Glutamatergic neuron (in vitro differentiated cells): ENCODE data around the gene STX2. TPM values are rescaled to one million over a fixed set of nuclear protein-coding genes. Genes with fewer than 3 reads are reported as not detected.
A peak's percentile ranks its signal among the peaks of the same experiment; 100 is the strongest.

Experiments
- DNase-seq: peaks from one replicate; pipeline ENCODE4 v3.0.0; 2022
- H3K27ac Mint-ChIP-seq: one replicate; pipeline ENCODE4 v1.8.0; 2020; ENCODE audit warnings: mild to moderate bottlenecking, mixed read lengths, inconsistent platforms; ENCODE audit not compliant: unreplicated experiment
- H3K27me3 Mint-ChIP-seq: one replicate; pipeline ENCODE4 v1.8.0; 2020; ENCODE audit warnings: mild to moderate bottlenecking, moderate library complexity, mixed read lengths, inconsistent platforms; ENCODE audit not compliant: unreplicated experiment
- H3K36me3 Mint-ChIP-seq: one replicate; pipeline ENCODE4 v1.8.0; 2020; ENCODE audit warnings: mild to moderate bottlenecking, mixed read lengths, inconsistent platforms; ENCODE audit not compliant: unreplicated experiment
- H3K4me1 Mint-ChIP-seq: one replicate; pipeline ENCODE4 v1.8.0; 2020; ENCODE audit warnings: mild to moderate bottlenecking, low read depth, mixed read lengths, inconsistent platforms; ENCODE audit not compliant: unreplicated experiment
- H3K4me3 Mint-ChIP-seq: one replicate; pipeline ENCODE4 v1.8.0; 2020; ENCODE audit warnings: mild to moderate bottlenecking, mixed read lengths, inconsistent platforms; ENCODE audit not compliant: unreplicated experiment
- H3K9me3 Mint-ChIP-seq: one replicate; pipeline ENCODE4 v1.8.0; 2020; ENCODE audit warnings: mild to moderate bottlenecking, moderate library complexity, mixed read lengths, inconsistent platforms; ENCODE audit not compliant: unreplicated experiment
- total RNA-seq: library from RNA; stranded (reverse); fragmentation: NEBNext Ultra II Directional; extraction: Animal tissue kit (Norgen Biotek cat#: 25700); gene quantifications from one replicate; pipeline ENCODE4 v1.2.1, GENCODE V29; 2021; ENCODE audit not compliant: unreplicated experiment
- TF ChIP-seq, protein P1 (sequence below): fragments of 200-600 bp; sonication (generic); IDR thresholded peaks from one replicate; pipeline ENCODE4 v1.5.0; 2021; ENCODE audit not compliant: partially characterized antibody, unreplicated experiment

Gene STX2
- total RNA-seq, 1 donor from 2014 or later = 76.5 TPM

GRCh38 chr12:130780325-130780724 lies 58.7 kb downstream of the STX2 start:
- Mint-ChIP-seq H3K27me3 (peaks cover 23% of the 10 kb centered on the region), H3K9me3 (peaks cover 15% of the 10 kb centered on the region), H3K4me3 (no peak overlapping the region), H3K4me1 (peaks cover 15% of the 10 kb centered on the region), H3K27ac (no peak overlapping the region), H3K36me3 (peaks cover 41% of the 10 kb centered on the region)
- TF ChIP-seq, protein P1, sequence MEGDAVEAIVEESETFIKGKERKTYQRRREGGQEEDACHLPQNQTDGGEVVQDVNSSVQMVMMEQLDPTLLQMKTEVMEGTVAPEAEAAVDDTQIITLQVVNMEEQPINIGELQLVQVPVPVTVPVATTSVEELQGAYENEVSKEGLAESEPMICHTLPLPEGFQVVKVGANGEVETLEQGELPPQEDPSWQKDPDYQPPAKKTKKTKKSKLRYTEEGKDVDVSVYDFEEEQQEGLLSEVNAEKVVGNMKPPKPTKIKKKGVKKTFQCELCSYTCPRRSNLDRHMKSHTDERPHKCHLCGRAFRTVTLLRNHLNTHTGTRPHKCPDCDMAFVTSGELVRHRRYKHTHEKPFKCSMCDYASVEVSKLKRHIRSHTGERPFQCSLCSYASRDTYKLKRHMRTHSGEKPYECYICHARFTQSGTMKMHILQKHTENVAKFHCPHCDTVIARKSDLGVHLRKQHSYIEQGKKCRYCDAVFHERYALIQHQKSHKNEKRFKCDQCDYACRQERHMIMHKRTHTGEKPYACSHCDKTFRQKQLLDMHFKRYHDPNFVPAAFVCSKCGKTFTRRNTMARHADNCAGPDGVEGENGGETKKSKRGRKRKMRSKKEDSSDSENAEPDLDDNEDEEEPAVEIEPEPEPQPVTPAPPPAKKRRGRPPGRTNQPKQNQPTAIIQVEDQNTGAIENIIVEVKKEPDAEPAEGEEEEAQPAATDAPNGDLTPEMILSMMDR = no peak
- no peak for DNase-seq

- no peak for DNase-seq
- no peak overlapping the region for H3K27ac Mint-ChIP-seq
- H3K27me3 Mint-ChIP-seq = peaks cover 22% of the 10 kb centered on the region
- H3K4me1 Mint-ChIP-seq = peaks cover 15% of the 10 kb centered on the region
- H3K4me3 Mint-ChIP-seq = no peak overlapping the region
- peaks cover 13% of the 10 kb centered on the region for H3K9me3 Mint-ChIP-seq
- peaks cover 27% of the 10 kb centered on the region for H3K36me3 Mint-ChIP-seq
- TF ChIP-seq, protein P1 = no peak
These were observed 60.3 kb downstream of the STX2 start for GRCh38 chr12:130778776-130779175.

- Mint-ChIP-seq H3K27me3 (peaks cover 18% of the 10 kb centered on the region), H3K27ac (peak overlapping the region; percentile 65)
These were observed 62.2 kb downstream of the STX2 start for GRCh38 chr12:130776857-130777339.

DNA sequence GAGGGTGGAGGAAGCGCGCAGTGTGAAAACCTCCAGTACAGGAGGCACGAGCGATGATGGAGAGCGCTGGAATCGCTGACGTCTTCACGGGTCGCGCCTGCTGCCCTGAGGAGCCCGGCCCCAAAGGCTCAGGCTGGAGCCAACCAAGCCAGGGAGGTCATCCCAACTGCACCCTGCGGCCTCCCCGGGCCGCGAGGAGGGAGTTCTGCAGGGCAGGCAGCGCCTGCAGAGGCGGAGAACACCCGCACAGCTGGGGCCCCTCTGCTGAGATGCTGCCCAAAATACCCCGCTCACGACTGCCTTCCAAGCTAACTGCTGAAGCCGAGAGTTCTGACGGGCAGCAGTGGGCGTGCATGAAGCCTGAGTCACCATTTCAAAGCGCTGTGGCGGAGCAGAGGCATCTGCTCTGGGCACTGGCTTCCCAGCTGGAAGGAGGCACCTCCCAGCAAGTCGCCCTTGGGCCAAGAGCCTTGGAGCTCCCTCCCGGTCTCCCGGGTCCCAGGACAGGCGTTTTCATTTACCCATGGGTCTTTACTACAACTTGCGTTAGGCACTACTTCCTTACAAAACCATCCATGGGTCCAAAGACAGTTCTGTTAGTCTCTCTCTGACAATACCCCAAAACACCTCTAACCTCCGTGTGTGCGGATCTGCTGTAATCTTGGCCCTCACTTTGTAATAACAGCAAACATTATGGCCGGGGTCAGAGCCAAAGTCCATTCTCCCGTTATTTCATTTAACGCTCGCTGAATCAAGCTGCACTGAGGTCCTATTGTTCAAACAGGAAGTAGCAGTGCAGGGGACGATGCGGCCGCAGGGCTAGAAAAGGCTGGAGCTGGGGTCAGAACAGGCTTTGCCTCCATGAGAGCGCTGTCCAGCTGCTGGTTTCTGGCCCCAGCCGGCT lies 62.8 kb downstream of the STX2 start:
- H3K9me3 Mint-ChIP-seq = peaks cover 14% of the 10 kb centered on the region
- peaks cover 14% of the 10 kb centered on the region for H3K27me3 Mint-ChIP-seq

More at GRCh38 chr12:130776857-130777339, 62.2 kb downstream of the STX2 start:
- Mint-ChIP-seq H3K4me3 (no peak overlapping the region), H3K9me3 (peaks cover 10% of the 10 kb centered on the region), H3K36me3 (peaks cover 18% of the 10 kb centered on the region), H3K4me1 (peaks cover 10% of the 10 kb centered on the region)
- TF ChIP-seq, protein P1 = no peak
- no peak for DNase-seq

More for the DNA sequence above, 62.8 kb downstream of the STX2 start:
- TF ChIP-seq, protein P1 = no peak
- Mint-ChIP-seq H3K4me1 (peaks cover 10% of the 10 kb centered on the region), H3K27ac (peak overlapping the region; percentile 65), H3K4me3 (peak overlapping the region; percentile 39), H3K36me3 (peaks cover 14% of the 10 kb centered on the region)
- DNase-seq = peak; percentile 57
